Osteoblast (primary cell): Measurements from ENCODE around the gene NUP205. TPM values are rescaled to one million over a fixed set of nuclear protein-coding genes. Genes with fewer than 3 reads are reported as not detected.
A peak's percentile ranks its signal among the peaks of the same experiment; 100 is the strongest.

Experiments
- DNase-seq: peaks from one replicate; pipeline ENCODE4 v3.0.0; 2011; ENCODE audit warnings: low spot score, mixed read lengths; ENCODE audit not compliant: insufficient read length; ENCODE audit errors: missing footprints
- H2AFZ ChIP-seq: 2 replicates; pipeline ENCODE4 v1.6.0; 2011; ENCODE audit warnings: mild to moderate bottlenecking, low read length
- H3K27ac ChIP-seq: 2 replicates; pipeline ENCODE4 v1.5.1; 2011; ENCODE audit warnings: mild to moderate bottlenecking, low read depth, low read length, moderate library complexity
- H3K27me3 ChIP-seq: 2 replicates; pipeline ENCODE4 v1.6.0; 2012; ENCODE audit warnings: mild to moderate bottlenecking, control low read depth, inconsistent platforms, low read length, moderate library complexity; ENCODE audit not compliant: insufficient read depth
- H3K36me3 ChIP-seq: 2 replicates; pipeline ENCODE4 v1.5.1; 2011; ENCODE audit warnings: mild to moderate bottlenecking, low read length, control low read depth, moderate library complexity; ENCODE audit not compliant: insufficient read depth
- H3K4me1 ChIP-seq: 2 replicates; pipeline ENCODE4 v1.5.1; 2011; ENCODE audit warnings: mild to moderate bottlenecking, low read length, control low read depth, moderate library complexity; ENCODE audit not compliant: insufficient read depth
- H3K4me2 ChIP-seq: 2 replicates; pipeline ENCODE4 v1.6.0; 2011; ENCODE audit warnings: mild to moderate bottlenecking, low read length; ENCODE audit not compliant: insufficient read depth
- H3K4me3 ChIP-seq: fragments of 200-600 bp; sonication (generic); 3 replicates; pipeline ENCODE4 v1.5.1; 2012; ENCODE audit warnings: mild to moderate bottlenecking, low read length, inconsistent platforms; ENCODE audit not compliant: insufficient read depth
- H3K79me2 ChIP-seq: 2 replicates; pipeline ENCODE4 v1.6.0; 2012; ENCODE audit warnings: mild to moderate bottlenecking, low read length, control low read depth, inconsistent platforms; ENCODE audit not compliant: insufficient read depth
- H3K9me3 ChIP-seq: 2 replicates; pipeline ENCODE4 v1.5.1; 2011; ENCODE audit warnings: low read depth, low read length, control low read depth
- H4K20me1 ChIP-seq: 2 replicates; pipeline ENCODE4 v1.6.0; 2012; ENCODE audit warnings: mild to moderate bottlenecking, low read length, control low read depth; ENCODE audit not compliant: insufficient read depth
- total RNA-seq: library from RNA; depleted of rRNA; stranded (reverse); fragments of >200 nt; gene quantifications from 2 replicates; pipeline ENCODE4 v1.2.3, GENCODE V29; 2012
- TF ChIP-seq, protein P1 (sequence below): IDR thresholded peaks from 2 replicates; pipeline ENCODE4 v1.5.1; 2011; ENCODE audit warnings: mild to moderate bottlenecking, low read depth, low read length, moderate library complexity; ENCODE audit errors: extremely low read depth

The NUP205 gene
- total RNA-seq, 1 donor: 33.7 TPM

DNA sequence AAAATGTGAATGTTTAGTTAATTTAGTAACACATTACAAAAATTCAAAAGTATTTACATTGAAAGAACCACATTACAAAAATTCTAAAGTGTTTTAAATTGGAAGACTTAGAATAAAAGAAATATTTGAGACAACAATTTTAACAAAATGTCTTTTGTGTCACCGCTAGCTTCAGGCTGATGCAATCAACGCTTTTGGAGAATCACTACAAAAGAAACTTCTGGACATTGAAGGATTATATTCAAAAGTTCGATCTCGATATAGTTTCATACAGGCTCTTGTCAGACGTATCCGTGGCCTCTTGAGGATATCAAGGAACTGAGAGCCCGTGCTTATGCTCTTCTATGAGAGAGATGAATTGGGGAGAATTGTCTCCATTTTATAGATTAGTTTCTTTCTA lies 90.5 kb downstream of the NUP205 start:
- Histone ChIP-seq H2AFZ (no peak overlapping the region), H3K27ac (no peak overlapping the region), H3K4me3 (no peak overlapping the region), H3K36me3 (peaks cover 31% of the 10 kb centered on the region), H3K4me2 (no peak overlapping the region), H3K4me1 (peaks cover 10% of the 10 kb centered on the region), H3K9me3 (no peaks in the 10 kb centered on the region), H3K27me3 (no peaks in the 10 kb centered on the region), H3K79me2 (no peaks in the 10 kb centered on the region), H4K20me1 (no peaks in the 10 kb centered on the region)
- no peak for DNase-seq
- TF ChIP-seq, protein P1, sequence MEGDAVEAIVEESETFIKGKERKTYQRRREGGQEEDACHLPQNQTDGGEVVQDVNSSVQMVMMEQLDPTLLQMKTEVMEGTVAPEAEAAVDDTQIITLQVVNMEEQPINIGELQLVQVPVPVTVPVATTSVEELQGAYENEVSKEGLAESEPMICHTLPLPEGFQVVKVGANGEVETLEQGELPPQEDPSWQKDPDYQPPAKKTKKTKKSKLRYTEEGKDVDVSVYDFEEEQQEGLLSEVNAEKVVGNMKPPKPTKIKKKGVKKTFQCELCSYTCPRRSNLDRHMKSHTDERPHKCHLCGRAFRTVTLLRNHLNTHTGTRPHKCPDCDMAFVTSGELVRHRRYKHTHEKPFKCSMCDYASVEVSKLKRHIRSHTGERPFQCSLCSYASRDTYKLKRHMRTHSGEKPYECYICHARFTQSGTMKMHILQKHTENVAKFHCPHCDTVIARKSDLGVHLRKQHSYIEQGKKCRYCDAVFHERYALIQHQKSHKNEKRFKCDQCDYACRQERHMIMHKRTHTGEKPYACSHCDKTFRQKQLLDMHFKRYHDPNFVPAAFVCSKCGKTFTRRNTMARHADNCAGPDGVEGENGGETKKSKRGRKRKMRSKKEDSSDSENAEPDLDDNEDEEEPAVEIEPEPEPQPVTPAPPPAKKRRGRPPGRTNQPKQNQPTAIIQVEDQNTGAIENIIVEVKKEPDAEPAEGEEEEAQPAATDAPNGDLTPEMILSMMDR: no peak

DNA sequence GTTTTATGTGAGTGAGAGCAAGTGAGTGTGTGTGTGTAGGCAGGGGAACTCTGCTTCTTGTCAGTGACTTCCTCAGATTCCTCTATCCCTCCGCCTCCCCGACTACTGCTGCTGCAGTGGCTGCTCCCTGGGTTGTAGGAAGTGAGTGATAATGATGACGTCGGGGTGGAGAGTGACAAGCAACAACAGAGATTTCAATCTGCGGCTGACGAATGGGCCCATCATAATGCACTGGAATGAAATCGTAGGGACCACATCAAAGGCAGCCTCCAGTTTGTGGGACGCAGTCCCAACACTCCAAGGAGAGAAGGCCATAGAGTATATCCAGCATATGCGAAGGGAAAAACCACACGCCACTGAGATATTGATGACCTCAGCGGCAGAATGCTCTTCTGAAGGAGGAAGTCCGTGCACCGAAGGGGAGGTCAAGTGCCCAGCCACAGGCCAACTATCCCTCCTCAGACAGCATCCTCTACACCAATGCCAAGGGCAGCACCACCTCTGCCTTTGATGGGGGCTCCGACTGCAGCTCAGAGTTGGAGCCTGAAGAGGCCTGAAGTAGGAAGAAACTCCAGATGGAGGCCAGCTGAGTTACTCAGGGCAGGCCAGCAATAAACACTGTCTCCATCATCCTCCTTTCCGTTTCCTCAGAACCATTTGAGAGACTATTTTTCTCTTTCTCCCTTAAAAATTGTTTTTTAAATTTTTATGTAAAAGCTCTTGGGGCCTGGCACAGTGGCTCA lies 93.3 kb downstream of the NUP205 start:
- no peak overlapping the region for H3K4me3 ChIP-seq
- H3K4me1 ChIP-seq: peaks cover 13% of the 10 kb centered on the region
- H2AFZ ChIP-seq: peak overlapping the region; percentile 52
- no peaks in the 10 kb centered on the region for H4K20me1 ChIP-seq
- no peaks in the 10 kb centered on the region for H3K9me3 ChIP-seq
- H3K27me3 ChIP-seq: no peaks in the 10 kb centered on the region
- H3K79me2 ChIP-seq: no peaks in the 10 kb centered on the region
- peak overlapping the region; percentile 64 for H3K27ac ChIP-seq
- H3K4me2 ChIP-seq: no peak overlapping the region
- peak; percentile 58 for DNase-seq
- H3K36me3 ChIP-seq: peaks cover 15% of the 10 kb centered on the region
- TF ChIP-seq, protein P1: no peak

DNA sequence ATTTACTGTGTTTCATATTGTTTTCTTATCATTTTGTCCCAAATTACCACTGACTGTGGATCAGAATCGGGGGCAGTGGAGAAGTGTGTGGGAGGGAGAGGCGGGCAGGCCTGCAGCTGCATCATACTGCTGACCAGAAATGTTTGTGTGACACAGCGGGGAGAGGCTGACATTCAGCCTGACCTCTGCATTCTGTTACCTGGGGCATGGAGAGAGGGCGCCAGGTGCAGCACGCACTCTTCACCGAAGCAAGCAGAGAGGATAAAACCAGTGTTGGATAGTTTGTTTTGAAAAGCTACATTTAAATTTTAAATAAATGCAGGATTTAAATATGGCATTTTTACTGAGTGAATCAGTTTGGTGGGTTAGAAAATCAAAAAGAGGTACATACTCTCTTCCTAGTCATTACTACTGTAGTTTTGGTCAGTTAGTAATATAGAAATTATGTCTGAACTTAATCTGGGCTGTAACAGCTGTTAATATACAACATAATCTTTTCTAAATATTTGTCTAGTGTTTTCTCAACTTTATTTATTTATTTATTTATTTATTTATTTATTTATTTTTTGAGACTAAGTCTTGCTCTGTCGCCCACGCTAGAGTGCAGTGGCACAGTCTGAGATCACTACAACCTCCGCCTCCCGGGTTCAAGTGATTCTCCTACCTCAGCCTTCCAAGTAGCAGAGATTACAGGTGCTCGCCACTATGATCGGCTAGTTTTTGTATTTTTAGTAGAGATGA lies 95.8 kb downstream of the NUP205 start:
- H3K27ac ChIP-seq: no peak overlapping the region
- TF ChIP-seq, protein P1: no peak
- peaks cover 3% of the 10 kb centered on the region for H3K36me3 ChIP-seq
- no peak overlapping the region for H3K4me2 ChIP-seq
- no peaks in the 10 kb centered on the region for H3K9me3 ChIP-seq
- peak; percentile 46 for DNase-seq
- no peaks in the 10 kb centered on the region for H4K20me1 ChIP-seq
- H2AFZ ChIP-seq: no peak overlapping the region
- no peaks in the 10 kb centered on the region for H3K27me3 ChIP-seq
- H3K4me1 ChIP-seq: peaks cover 13% of the 10 kb centered on the region
- H3K4me3 ChIP-seq: no peak overlapping the region
- no peaks in the 10 kb centered on the region for H3K79me2 ChIP-seq

DNA sequence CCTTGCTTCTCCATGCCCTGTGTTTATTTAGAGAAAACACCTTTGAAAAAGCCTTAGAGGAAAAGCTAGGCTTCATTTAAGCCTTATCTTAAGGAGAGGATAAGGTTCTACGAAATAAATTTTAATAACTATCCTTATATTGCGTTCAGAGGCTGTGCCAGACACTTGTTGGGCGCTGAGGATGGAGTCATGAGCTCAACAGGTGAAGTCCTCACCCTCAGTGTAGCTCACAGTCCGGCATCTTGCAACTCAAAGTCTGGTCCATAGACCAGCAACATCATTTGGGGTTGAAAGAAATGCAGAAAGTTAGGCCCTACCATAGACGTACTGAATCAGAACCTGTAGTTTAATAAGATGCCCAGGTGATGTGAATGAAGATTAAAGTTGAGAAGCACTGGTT lies 100.8 kb downstream of the NUP205 start:
- peaks cover 6% of the 10 kb centered on the region for H3K4me1 ChIP-seq
- H3K27ac ChIP-seq: no peak overlapping the region
- peaks cover 3% of the 10 kb centered on the region for H3K79me2 ChIP-seq
- no peaks in the 10 kb centered on the region for H3K36me3 ChIP-seq
- no peak overlapping the region for H2AFZ ChIP-seq
- TF ChIP-seq, protein P1: no peak
- no peak for DNase-seq
- H3K27me3 ChIP-seq: no peaks in the 10 kb centered on the region
- no peak overlapping the region for H3K4me3 ChIP-seq
- H4K20me1 ChIP-seq: no peaks in the 10 kb centered on the region
- H3K9me3 ChIP-seq: no peaks in the 10 kb centered on the region
- no peak overlapping the region for H3K4me2 ChIP-seq
